SKM-1 (cell line): ENCODE data around the gene HIVEP2.

Source experiments
- DNase-seq: peaks from one replicate; lab custom pipeline; 2025; ENCODE audit not compliant: unreplicated experiment; lab: John Stamatoyannopoulos, UW

Gene HIVEP2

DNA sequence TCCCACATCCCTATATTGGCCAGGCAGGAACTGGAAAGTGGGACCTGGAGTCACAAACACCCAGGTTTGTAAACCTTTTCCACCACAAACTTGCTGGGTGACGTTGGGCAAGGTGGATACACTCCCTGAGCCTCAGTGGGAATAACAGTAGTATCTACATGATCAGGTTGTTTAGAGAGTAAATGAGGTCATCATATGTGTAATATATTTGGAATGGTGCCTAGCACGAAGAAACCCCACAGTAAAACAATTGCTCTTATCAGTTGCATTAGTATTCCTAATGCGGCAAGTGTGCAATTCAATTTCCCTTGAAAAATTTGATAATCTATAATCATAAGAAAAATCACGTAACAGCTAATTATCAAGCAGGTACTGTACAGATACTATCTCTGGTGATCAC lies 51.9 kb downstream of the HIVEP2 start:
- DNase-seq, result no peak

DNA sequence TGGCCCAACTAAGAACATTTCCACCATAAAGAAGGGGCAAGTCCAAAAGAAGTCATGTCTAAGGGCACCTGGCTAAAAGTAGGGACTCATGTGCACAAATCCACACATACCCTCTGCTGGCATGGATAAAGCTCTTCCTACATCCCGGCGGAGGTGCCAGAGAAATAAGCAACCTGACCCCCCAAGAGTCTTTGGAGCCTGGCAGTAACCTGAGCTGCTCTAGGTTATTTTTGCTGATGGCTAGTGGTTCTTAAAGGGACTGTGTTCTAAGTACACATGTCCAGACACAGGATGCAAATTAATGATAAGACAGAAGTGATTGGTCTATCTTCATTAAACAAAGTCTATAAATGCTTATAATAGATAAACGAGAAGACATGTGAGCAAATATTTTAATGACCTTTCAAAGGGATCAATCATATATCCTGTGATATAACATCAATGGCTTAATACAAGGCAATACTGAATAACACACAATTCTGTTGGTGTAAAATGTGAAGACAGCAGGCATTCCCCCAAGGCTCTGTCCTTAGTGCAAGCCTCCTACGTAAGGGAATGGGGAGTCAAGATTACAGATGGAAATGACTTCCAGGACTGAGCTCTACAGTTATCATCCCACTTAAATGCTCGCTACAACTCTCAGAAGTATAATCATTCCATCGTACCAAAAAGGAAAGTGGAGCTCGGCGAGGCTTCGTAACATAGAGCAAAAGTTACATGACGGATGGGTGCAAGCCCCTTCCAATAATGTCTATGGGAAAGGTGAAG lies 52.5 kb downstream of the HIVEP2 start:
- DNase-seq, result no peak

DNA sequence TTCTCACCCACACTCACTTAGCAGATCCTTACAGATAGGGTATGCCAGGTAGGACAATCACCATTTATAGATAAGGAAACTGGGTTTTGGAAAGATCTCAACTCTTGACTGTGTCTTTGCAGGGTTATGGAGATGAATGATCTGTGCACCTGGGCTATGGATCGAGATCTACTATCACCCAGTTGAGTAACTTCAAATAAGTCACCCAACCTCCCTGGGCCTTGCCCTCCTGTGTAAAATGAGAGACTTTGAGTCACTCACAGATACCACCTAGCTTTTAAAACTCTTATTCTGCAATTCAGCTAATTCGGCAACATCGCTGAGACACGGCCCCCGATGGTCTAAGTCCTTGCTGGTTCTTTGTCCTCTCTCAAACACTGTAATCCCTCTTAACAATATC lies 53.5 kb downstream of the HIVEP2 start:
- DNase-seq, result no peak

GRCh38 chr6:142888456-142888855 lies 56.5 kb downstream of the HIVEP2 start:
- DNase-seq, result no peak

- DNase-seq, result no peak
These were observed 57.5 kb downstream of the HIVEP2 start for GRCh38 chr6:142887517-142887916.

DNA sequence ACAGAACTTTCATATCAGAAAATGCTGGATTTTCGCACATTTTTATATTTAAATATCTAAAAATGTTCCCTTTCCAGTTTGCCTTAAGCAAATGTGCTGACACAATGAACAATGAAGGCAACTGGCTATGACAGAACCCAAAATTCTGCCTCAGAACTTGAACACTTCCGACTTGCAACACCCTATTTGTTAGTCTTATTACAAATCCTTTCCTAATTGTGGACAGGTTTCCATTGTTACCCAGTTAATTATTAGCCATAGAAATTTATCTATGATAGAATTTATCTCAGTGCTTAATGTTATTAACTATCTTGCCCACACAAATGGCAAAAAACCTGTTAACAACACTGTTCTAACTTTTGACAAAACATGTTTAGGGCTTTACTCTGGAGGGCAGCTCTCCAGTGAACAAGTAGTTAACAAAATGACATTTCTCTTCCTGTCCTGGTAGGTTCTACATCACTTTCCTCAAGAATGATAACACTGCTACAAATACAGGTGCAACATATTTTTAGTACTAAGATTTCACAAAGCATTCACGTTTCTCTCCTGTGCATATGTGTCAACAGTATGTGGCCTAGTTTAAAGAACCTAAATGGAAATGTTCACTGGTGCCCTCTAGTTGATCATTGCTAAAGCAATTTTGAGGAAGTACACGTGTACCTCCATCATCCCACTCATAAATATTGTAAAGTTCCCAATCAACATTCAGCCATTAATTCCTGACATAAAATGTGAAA lies 58.4 kb downstream of the HIVEP2 start:
- DNase-seq, result no peak

- no peak for DNase-seq
These were observed 59.7 kb downstream of the HIVEP2 start for GRCh38 chr6:142885182-142885867.

- no peak for DNase-seq
These were observed 60.6 kb downstream of the HIVEP2 start for GRCh38 chr6:142884214-142885035.

- DNase-seq, result no peak
These were observed 62.0 kb downstream of the HIVEP2 start for GRCh38 chr6:142883011-142883410.

GRCh38 chr6:142881761-142882160 lies 63.2 kb downstream of the HIVEP2 start:
- no peak for DNase-seq

GRCh38 chr6:142881290-142881689 lies 63.7 kb downstream of the HIVEP2 start:
- DNase-seq, result no peak

DNA sequence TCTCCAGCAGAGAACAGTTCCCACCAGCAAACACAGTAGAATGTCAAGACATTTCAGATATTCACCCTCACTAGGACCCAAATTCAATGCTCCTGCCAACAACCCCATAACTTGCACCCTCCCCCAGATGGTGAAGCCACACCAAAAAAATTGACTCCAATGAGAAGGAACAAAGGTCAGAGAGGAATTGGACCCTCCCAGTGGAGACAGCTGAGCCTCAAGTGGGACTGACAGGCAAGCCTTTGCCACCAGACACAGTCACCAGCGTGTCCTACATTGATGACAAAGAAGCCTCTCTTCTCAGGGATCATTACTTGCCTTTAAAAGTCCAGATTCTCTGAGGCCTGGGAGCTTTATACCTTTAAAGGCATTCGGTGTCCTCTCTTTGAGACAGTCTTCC lies 64.8 kb downstream of the HIVEP2 start:
- no peak for DNase-seq

- no peak for DNase-seq
These were observed 65.4 kb downstream of the HIVEP2 start for GRCh38 chr6:142879527-142879926.

GRCh38 chr6:142879076-142879475 lies 65.9 kb downstream of the HIVEP2 start:
- DNase-seq, result no peak

DNA sequence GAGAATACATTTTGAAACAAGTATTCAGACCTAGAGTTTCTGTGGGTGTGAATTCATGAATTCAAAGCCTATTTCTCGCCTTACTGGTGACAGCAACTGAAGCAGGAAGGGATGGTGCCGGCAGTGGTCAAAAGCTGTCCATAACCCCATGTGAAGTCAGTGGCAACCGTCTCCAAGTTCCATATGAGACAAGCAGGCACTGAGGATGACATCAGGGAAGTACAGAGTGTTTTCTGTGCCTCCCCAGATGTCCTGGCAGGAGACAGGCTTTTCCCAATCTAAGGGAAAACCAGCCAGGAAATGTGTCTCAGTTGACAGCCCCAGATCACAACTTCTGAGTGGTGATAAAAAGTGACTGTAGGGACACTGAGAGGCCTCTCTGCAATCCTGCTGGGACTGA lies 66.6 kb downstream of the HIVEP2 start:
- DNase-seq, result no peak

GRCh38 chr6:142874676-142875075 lies 70.3 kb downstream of the HIVEP2 start:
- no peak for DNase-seq

GRCh38 chr6:142872376-142872775 lies 72.6 kb downstream of the HIVEP2 start:
- DNase-seq, result no peak

GRCh38 chr6:142871910-142872331 lies 73.1 kb downstream of the HIVEP2 start:
- DNase-seq, result no peak

DNA sequence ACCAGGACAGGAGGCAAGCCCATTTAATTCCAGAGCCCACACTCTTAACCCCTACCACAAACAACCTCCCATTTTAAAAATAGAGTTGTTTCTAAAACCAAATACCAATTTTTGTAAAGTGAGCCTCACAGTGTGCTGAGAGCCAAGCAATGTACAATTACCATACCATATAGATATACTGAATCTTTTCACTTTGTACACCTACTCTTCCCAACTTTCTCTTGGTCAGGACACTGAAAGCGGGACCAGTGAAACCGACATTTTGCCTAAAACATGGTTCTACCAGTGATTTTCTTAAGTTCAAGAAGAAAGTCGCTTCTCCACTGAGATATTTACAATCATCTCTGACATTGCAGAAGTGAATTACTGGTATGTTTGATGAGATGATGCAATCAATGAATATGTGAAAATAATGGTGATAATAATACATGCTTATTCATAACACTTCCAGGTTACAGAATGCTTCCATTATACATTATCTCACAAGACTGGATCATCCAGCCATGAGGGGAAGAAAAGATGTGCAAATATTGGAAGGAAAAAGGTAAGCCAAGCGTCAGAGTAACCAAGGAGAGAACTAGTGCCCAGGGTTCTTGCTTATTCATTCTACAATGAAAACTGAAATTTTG lies 74.1 kb downstream of the HIVEP2 start:
- no peak for DNase-seq

GRCh38 chr6:142868917-142869316 lies 76.1 kb downstream of the HIVEP2 start:
- DNase-seq, result no peak
